EH (cell line): ENCODE results near the gene PTPRH.

Source experiments
- DNase-seq: peaks from one replicate; pipeline ENCODE4 v3.0.0-alpha.2; 2015; ENCODE audit warnings: low read depth

Gene PTPRH

GRCh38 chr19:55245236-55245904 is 36.1 kb upstream of the PTPRH start:
- no peak for DNase-seq

DNA sequence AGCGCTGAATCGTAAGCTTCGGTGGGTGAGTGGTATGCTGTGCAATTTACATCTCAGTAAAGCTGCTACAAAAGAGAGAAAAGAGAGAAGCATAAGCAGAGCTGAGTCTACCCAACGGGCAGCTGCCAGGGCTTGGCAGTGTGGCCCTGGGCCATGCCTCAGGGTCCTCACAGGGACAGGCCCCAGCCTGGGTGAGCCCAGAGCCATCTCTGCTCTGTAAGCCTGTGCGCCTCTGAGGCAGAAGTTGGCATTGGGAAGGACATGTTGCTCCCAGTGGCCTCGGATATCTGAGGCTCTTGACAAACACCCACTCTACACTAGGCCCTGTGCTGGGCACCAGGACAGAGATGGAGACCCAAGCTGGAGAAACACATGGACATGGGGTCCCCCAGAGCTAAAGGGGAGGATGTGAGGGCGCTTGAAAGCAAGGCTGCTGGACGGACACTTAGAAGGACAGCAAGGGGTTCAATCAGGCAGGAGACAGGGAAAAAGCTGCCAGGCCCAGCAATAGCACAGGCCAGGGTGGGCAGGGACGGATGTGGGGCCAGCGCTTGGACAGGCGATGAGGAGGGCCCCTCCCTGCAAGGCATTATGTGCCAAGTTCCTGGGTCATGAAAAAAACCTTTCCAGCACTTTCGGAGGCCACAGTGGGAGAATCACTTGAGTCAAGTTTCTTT is 34.8 kb upstream of the PTPRH start:
- no peak for DNase-seq

GRCh38 chr19:55242517-55242916 is 33.2 kb upstream of the PTPRH start:
- DNase-seq = no peak

- no peak for DNase-seq
Observed at GRCh38 chr19:55241935-55242464, 32.7 kb upstream of the PTPRH start.

DNA sequence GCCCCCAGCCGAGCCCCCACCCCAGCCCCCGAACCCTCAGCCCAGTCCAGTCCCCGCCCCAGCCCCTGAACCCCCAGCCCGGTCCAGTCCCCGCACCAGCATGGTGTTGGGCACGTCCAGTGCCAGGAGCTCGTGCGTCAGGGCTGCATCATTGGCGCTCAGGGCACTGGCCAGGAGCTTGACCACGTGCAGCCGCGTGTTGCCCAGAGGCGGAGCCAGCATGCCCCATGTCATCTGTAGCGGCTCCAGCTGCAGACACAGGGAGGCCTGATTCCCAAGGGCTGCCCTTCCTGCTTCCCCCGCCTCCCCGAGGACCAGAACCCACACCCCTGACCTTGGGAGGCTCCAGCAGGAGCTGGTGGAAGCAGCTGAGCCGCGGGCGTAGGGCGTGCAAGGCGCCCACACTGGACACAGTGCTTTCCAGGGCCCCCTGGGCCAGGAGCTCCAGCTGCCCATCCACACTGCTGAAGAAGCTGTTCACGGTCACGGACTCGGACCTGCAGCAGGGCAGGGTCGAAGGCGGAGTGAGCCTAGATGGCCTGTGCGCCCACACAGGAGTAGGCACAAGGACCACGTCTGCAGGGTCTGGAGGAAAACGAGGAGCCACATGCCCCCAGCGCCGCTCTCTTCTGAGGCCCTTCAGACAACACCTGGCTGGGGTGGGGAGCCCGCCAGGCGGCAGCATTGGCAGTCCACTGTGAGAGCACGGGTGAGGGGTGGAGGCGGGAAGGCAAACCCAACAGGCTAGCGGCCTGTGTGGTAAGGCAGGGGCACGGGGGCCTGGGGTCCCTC is 32.0 kb upstream of the PTPRH start:
- DNase-seq = no peak

DNA sequence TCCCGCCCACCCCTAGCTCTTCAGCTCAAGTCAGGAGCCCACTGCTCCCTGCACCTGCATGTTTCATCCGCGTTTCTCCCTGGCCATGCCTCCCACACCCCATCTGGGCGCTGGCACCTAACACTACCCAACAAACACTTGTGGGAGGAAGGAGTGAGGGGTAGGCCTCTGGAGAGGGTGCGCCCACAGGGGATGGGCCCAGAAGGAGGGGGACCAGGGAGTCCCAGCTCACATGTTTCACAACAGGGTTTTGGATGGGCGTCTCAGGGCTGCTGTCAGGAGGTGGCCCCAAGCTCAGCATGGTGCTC is 31.4 kb upstream of the PTPRH start:
- DNase-seq = no peak

DNA sequence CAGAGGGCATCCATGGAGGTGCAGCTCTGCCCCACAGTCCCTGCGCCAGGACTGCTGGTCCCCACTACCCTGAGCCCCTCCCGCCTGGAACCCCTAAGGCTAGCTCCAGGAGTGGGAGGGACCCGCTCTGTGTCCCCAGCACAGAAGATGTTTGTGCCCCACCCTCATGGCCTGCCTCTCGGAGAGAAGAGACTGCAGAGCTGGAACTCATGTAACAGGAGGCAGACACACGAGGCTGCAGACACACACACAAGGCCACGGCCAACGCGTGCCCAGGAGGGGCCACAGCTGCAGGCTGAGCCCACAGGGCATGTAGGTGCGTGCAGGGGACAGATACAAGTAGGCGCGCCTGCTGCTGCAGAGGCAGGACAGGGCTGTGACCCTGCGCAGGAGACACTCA is 29.7 kb upstream of the PTPRH start:
- no peak for DNase-seq

GRCh38 chr19:55238030-55238429 is 28.7 kb upstream of the PTPRH start:
- DNase-seq = no peak

- no peak for DNase-seq
Observed at GRCh38 chr19:55232986-55233385, 23.7 kb upstream of the PTPRH start.

DNA sequence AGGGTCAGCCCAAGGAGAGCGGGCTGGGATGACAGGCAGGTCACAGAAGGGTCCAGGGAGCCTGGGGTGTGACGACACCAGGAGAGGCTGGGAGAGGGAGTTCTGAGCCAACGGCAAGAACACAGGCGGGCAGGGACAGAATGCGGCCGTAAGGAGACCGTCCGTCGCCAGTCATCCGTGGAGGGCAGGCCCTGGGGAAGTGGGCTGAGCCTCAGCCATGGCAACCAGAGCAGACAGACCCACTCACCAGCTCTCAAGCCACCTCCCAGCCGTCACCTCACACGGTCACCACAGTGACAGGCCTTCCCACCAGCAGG is 22.9 kb upstream of the PTPRH start:
- no peak for DNase-seq

DNA sequence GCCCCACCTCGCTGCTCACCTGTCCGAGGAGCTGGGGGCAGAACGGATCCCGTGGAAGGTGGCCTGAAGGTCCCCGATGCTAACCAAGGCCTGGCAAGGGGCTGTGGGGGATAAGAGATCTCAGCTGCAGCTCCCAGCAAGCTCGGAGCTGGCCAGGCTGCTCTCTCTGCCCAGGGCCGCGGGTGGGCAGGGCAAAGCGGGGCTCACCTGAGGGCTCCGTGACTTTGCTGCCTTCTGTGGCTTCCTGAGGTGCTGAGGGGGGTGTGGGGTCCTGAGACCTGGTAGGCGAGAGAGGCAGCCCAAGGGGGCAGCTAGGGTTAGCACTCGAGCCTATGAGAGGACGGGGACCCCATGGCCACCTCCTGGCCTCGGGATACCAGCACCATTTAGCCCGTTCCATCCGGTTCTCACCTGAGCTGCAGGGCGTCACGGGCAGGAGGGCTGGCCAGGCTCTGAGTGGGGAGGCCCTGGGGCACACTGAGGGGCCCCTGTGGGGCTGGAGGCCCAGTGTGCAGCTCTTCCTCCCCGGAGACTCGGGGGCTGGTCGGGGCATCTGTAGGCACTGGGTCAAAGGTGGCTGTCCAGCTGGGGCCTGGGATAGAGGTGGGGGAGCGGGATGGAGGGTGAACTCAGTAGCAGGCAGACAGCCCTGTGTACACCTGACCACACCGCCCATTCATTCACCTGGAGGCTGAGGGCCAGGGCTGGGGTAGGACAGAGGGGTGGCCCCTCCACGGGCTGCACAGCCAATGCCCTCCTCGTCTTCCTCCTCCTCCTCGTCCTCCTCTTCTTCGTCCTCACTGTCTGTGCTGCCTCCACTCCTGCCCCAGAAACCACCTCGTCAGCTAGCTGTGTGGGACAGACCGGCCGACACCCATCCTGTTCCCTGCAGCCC is 22.3 kb upstream of the PTPRH start:
- no peak for DNase-seq

DNA sequence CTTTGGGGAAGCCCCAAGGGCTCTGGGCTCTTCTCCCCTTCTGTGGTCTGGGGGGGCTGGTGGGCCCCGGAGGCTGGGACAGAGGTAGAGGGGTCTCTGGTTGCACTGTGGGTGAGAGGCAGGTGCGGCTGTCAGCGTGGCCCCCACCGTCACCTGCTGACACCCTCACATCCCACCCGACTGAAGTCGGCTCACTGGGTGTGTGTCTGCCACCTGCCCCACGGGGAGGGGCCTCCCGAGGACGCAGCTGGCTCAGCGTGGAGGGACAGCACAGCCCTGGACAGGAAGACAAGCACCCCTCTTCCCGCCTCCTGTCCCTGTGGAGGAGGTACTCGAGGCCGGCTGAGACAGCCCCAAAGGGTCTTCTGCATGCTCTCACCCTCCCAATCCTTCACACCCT is 21.5 kb upstream of the PTPRH start:
- no peak for DNase-seq

DNA sequence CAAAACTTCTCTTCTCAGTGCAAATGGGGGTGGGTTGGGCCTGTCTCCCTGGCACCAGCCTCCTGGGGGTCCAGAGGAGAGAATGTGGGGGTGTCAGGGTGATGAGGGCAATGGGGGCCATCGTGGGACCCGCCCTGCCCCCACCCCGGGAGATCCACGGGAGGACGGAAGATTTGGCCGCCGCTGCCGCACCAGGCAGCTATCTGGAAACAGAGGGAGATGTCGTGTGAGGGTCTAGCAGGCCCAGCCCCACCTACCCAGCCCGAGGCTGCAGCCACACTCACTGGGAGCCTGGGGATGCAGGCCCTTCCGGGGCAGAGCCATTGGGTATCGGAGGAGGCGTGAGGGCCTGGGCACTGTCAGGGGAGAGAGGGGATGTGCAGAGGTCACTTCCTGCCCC is 21.0 kb upstream of the PTPRH start:
- DNase-seq = no peak

DNA sequence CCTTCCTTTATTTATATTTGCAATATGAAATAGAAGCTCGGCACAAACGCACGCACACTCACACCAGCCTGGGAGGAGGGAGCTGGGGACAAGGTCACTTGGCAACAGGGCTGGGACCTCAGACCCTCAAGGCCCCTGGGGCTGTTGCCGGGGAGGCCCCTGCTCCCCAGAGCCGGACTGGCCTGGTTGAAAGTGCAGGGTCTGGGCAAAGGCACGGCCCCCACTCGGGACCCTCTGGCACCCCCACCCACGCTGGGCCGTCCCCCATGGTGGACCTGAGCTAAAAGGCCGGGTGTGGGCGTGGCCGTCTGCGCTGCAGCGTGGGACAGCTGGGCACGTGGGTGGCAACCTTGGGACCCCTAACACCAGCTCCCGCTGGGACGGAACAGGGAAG is 20.5 kb upstream of the PTPRH start:
- no peak for DNase-seq

- DNase-seq = no peak
Observed at GRCh38 chr19:55229145-55229788, 20.0 kb upstream of the PTPRH start.

- no peak for DNase-seq
Observed at GRCh38 chr19:55228403-55229031, 19.2 kb upstream of the PTPRH start, which contains the start of gene TMEM86B. TSS of gene TMEM86B (minus strand) at chr19:55228763. CDS start at chr19:55228741, 22 bp downstream.

GRCh38 chr19:55228015-55228391 is 18.7 kb upstream of the PTPRH start:
- DNase-seq = no peak

GRCh38 chr19:55227241-55228014 is 18.1 kb upstream of the PTPRH start:
- no peak for DNase-seq

DNA sequence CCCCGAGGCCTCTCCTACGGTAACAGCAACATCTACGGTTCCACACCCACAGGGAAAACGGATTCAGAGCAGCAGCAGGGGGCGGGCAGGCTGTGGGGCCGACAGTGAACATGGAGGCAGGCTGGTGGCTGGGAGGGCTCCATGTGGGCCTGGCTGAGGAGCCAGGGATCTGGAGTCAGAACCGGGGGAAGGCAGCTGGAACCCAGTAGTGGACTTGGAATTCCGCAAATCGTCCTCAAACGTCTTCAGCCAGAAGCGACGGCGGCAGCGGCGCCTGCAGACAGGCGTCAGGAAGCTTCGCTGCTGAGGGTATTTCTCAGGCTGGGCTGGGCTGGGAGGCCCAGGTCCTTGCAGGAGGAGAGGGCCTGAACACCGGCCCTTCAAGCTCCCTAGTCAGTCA is 17.5 kb upstream of the PTPRH start:
- DNase-seq = no peak

GRCh38 chr19:55226273-55226672 is 17.0 kb upstream of the PTPRH start:
- no peak for DNase-seq
